ENCODE measurements around the gene FAM124A.

- TF ChIP-seq CTCF (IDR thresholded peaks at IDR 0.05; ENCODE audit: low read depth, low read length): no peak
- no peak for TF ChIP-seq MYC (IDR thresholded peaks at IDR 0.05; ENCODE audit: low read depth, low read length)
Observed at GRCh38 chr13:51308781-51309180, 86.6 kb downstream of the FAM124A start.
